ENCODE results near the gene LUM.

Gene LUM

GRCh38 chr12:91080041-91080440 lies 31.3 kb downstream of the LUM start:
- H3K27ac ChIP-seq (ENCODE audit: extremely low read depth, low read depth, low read length), result no peak overlapping the region
- peaks cover under 1% of the 10 kb centered on the region for H3K4me1 ChIP-seq (ENCODE audit: control insufficient read depth, insufficient read depth, low read length)
- CTCF ChIA-PET, result interaction anchor here (0.7 kb wide), 1 partner anchor 102 kb away, joined by 8 read pairs; no protein-coding TSS in a partner anchor
- no peaks in the 10 kb centered on the region for H3K36me3 ChIP-seq (ENCODE audit: control insufficient read depth in 2 of 2, insufficient read depth in 1 of 2, low read length in 2 of 2)
- H3K4me3 ChIP-seq (ENCODE audit: low read depth, low read length), result no peak overlapping the region
- TF ChIP-seq RBAK (tag by site-specific recombination; IDR thresholded peaks at IDR 0.05), result no peak
- TF ChIP-seq MYNN (tag by site-specific recombination; IDR thresholded peaks at IDR 0.05; ENCODE audit: borderline replicate concordance), result no peak
- no peak for TF ChIP-seq ZNF19 (tag by site-specific recombination; IDR thresholded peaks at IDR 0.05; ENCODE audit: low read depth)
- no peak for TF ChIP-seq SCRT2 (tag by site-specific recombination; IDR thresholded peaks at IDR 0.05)
- TF ChIP-seq SALL2 (tag by site-specific recombination; IDR thresholded peaks at IDR 0.05; ENCODE audit: borderline replicate concordance), result no peak
- TF ChIP-seq SP3 (tag by site-specific recombination; IDR thresholded peaks at IDR 0.05), result no peak
- no peak for TF ChIP-seq ZNF670 (tag by site-specific recombination; IDR thresholded peaks at IDR 0.05; ENCODE audit: low read depth)
- no peak for TF ChIP-seq ZNF239 (tag by site-specific recombination; IDR thresholded peaks at IDR 0.05)
- TF ChIP-seq YY1 (tag by site-specific recombination; IDR thresholded peaks at IDR 0.05), result no peak
- TF ChIP-seq, protein P1, sequence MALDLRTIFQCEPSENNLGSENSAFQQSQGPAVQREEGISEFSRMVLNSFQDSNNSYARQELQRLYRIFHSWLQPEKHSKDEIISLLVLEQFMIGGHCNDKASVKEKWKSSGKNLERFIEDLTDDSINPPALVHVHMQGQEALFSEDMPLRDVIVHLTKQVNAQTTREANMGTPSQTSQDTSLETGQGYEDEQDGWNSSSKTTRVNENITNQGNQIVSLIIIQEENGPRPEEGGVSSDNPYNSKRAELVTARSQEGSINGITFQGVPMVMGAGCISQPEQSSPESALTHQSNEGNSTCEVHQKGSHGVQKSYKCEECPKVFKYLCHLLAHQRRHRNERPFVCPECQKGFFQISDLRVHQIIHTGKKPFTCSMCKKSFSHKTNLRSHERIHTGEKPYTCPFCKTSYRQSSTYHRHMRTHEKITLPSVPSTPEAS (tag by site-specific recombination; IDR thresholded peaks at IDR 0.05), result no peak
- TF ChIP-seq ZNF629 (tag by site-specific recombination; IDR thresholded peaks at IDR 0.05), result no peak
- TF ChIP-seq ZFHX2 (tag by site-specific recombination; conservative IDR thresholded peaks at IDR 0.05), result no peak
- TF ChIP-seq, protein P2, sequence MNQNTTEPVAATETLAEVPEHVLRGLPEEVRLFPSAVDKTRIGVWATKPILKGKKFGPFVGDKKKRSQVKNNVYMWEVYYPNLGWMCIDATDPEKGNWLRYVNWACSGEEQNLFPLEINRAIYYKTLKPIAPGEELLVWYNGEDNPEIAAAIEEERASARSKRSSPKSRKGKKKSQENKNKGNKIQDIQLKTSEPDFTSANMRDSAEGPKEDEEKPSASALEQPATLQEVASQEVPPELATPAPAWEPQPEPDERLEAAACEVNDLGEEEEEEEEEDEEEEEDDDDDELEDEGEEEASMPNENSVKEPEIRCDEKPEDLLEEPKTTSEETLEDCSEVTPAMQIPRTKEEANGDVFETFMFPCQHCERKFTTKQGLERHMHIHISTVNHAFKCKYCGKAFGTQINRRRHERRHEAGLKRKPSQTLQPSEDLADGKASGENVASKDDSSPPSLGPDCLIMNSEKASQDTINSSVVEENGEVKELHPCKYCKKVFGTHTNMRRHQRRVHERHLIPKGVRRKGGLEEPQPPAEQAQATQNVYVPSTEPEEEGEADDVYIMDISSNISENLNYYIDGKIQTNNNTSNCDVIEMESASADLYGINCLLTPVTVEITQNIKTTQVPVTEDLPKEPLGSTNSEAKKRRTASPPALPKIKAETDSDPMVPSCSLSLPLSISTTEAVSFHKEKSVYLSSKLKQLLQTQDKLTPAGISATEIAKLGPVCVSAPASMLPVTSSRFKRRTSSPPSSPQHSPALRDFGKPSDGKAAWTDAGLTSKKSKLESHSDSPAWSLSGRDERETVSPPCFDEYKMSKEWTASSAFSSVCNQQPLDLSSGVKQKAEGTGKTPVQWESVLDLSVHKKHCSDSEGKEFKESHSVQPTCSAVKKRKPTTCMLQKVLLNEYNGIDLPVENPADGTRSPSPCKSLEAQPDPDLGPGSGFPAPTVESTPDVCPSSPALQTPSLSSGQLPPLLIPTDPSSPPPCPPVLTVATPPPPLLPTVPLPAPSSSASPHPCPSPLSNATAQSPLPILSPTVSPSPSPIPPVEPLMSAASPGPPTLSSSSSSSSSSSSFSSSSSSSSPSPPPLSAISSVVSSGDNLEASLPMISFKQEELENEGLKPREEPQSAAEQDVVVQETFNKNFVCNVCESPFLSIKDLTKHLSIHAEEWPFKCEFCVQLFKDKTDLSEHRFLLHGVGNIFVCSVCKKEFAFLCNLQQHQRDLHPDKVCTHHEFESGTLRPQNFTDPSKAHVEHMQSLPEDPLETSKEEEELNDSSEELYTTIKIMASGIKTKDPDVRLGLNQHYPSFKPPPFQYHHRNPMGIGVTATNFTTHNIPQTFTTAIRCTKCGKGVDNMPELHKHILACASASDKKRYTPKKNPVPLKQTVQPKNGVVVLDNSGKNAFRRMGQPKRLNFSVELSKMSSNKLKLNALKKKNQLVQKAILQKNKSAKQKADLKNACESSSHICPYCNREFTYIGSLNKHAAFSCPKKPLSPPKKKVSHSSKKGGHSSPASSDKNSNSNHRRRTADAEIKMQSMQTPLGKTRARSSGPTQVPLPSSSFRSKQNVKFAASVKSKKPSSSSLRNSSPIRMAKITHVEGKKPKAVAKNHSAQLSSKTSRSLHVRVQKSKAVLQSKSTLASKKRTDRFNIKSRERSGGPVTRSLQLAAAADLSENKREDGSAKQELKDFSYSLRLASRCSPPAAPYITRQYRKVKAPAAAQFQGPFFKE (tag by site-specific recombination; IDR thresholded peaks at IDR 0.05; ENCODE audit: borderline replicate concordance), result no peak
- TF ChIP-seq ZNF785 (tag by site-specific recombination; IDR thresholded peaks at IDR 0.05), result no peak
- TF ChIP-seq ZNF324 (tag by site-specific recombination; IDR thresholded peaks at IDR 0.05), result no peak
- no peaks in the 10 kb centered on the region for H3K9me3 ChIP-seq (ENCODE audit: control insufficient read depth, insufficient read depth, low read depth, low read length)
- POLR2A ChIA-PET, result no interaction called here

DNA sequence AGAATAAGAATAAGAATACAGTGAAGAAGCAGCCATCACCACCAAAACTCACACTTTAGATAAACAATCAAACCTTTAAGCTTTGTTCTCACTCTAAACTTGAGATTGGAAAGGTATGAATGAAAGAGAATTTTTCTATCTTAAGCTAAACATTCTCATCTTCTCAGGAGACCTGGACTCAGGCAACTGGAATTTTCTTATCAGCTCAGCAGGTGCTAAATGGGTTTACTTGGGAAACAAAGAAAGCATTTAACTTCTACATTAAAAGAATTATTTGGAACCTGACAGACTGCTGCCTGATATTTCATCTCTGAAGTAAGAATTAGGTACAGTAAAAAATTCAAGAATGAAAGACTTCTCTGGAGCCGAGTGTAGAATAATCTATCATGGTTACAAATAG lies 32.8 kb downstream of the LUM start:
- no peaks in the 10 kb centered on the region for H3K36me3 ChIP-seq (ENCODE audit: control insufficient read depth in 2 of 2, insufficient read depth in 1 of 2, low read length in 2 of 2)
- H3K27ac ChIP-seq (ENCODE audit: extremely low read depth, low read depth, low read length), result no peak overlapping the region
- CTCF ChIA-PET, result interaction anchor here (0.5 kb wide), 1 partner anchor 1416 kb away, joined by 3 read pairs; no protein-coding TSS in a partner anchor
- H3K4me1 ChIP-seq (ENCODE audit: control insufficient read depth, insufficient read depth, low read length), result peaks cover 8% of the 10 kb centered on the region
- no peak overlapping the region for H3K4me3 ChIP-seq (ENCODE audit: low read depth, low read length)
- POLR2A ChIA-PET, result no interaction called here
- no peaks in the 10 kb centered on the region for H3K9me3 ChIP-seq (ENCODE audit: control insufficient read depth, insufficient read depth, low read depth, low read length)
- TF ChIP-seq HOXC10 (CRISPR knock-in tag; IDR thresholded peaks at IDR 0.05), result no peak
- TF ChIP-seq ZNF211 (tag by site-specific recombination; IDR thresholded peaks at IDR 0.05; ENCODE audit: low read depth), result no peak
- TF ChIP-seq, protein P3, sequence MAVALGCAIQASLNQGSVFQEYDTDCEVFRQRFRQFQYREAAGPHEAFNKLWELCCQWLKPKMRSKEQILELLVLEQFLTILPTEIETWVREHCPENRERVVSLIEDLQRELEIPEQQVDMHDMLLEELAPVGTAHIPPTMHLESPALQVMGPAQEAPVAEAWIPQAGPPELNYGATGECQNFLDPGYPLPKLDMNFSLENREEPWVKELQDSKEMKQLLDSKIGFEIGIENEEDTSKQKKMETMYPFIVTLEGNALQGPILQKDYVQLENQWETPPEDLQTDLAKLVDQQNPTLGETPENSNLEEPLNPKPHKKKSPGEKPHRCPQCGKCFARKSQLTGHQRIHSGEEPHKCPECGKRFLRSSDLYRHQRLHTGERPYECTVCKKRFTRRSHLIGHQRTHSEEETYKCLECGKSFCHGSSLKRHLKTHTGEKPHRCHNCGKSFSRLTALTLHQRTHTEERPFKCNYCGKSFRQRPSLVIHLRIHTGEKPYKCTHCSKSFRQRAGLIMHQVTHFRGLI (tag by site-specific recombination; IDR thresholded peaks at IDR 0.05), result no peak
- TF ChIP-seq, protein P4, sequence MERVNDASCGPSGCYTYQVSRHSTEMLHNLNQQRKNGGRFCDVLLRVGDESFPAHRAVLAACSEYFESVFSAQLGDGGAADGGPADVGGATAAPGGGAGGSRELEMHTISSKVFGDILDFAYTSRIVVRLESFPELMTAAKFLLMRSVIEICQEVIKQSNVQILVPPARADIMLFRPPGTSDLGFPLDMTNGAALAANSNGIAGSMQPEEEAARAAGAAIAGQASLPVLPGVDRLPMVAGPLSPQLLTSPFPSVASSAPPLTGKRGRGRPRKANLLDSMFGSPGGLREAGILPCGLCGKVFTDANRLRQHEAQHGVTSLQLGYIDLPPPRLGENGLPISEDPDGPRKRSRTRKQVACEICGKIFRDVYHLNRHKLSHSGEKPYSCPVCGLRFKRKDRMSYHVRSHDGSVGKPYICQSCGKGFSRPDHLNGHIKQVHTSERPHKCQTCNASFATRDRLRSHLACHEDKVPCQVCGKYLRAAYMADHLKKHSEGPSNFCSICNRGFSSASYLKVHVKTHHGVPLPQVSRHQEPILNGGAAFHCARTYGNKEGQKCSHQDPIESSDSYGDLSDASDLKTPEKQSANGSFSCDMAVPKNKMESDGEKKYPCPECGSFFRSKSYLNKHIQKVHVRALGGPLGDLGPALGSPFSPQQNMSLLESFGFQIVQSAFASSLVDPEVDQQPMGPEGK (tag by site-specific recombination; IDR thresholded peaks at IDR 0.05), result no peak
- no peak for TF ChIP-seq ZNF600 (tag by site-specific recombination; IDR thresholded peaks at IDR 0.05)
- no peak for TF ChIP-seq SP3 (tag by site-specific recombination; IDR thresholded peaks at IDR 0.05)
- no peak for TF ChIP-seq ZNF830 (tag by site-specific recombination; IDR thresholded peaks at IDR 0.05; ENCODE audit: low read depth)
- no peak for TF ChIP-seq ATF2 (tag by site-specific recombination; IDR thresholded peaks at IDR 0.05; ENCODE audit: low read depth)
- no peak for TF ChIP-seq ZNF239 (tag by site-specific recombination; IDR thresholded peaks at IDR 0.05)
- no peak for TF ChIP-seq ZNF140 (tag by site-specific recombination; IDR thresholded peaks at IDR 0.05)
- no peak for TF ChIP-seq ZNF626 (tag by site-specific recombination; IDR thresholded peaks at IDR 0.05)

Data from HEK293 (cell line).